Epithelial cell of proximal tubule (primary cell): ENCODE results near the gene CNGB1. TPM values are rescaled to one million over a fixed set of nuclear protein-coding genes. Genes with fewer than 3 reads are reported as not detected.

Source experiments
- DNase-seq: peaks from one replicate; pipeline ENCODE4 v3.0.0-alpha.2; 2011; ENCODE audit warnings: low read depth
- H3K4me3 ChIP-seq: 2 replicates; pipeline ENCODE4 v1.5.1; 2011; ENCODE audit warnings: low read depth, mild to moderate bottlenecking, low read length
- CTCF ChIP-seq: conservative IDR thresholded peaks from 2 replicates; pipeline ENCODE4 v1.5.1; 2012; ENCODE audit warnings: low read depth, mild to moderate bottlenecking, low read length
- total RNA-seq: library from RNA; depleted of rRNA; stranded (reverse); fragments of >200 nt; gene quantifications from 2 replicates; pipeline ENCODE4 v1.2.3, GENCODE V29; 2015

CNGB1 gene
- total RNA-seq, 1 donor from 2014 or later = 1.4 TPM

- no peak overlapping the region for H3K4me3 ChIP-seq
- no peak for TF ChIP-seq CTCF
- no peak for DNase-seq
Measured at GRCh38 chr16:57871456-57871855, 99.5 kb downstream of the CNGB1 start.

GRCh38 chr16:57870753-57871454, 100.0 kb downstream of the CNGB1 start:
- no peak for TF ChIP-seq CTCF
- H3K4me3 ChIP-seq = no peak overlapping the region

GRCh38 chr16:57868913-57869520, 101.9 kb downstream of the CNGB1 start:
- TF ChIP-seq CTCF = no peak
- H3K4me3 ChIP-seq = no peak overlapping the region
- DNase-seq = no peak

More at GRCh38 chr16:57870753-57871454, 100.0 kb downstream of the CNGB1 start:
- DNase-seq = no peak

GRCh38 chr16:57867000-57867561, 103.8 kb downstream of the CNGB1 start:
- no peak overlapping the region for H3K4me3 ChIP-seq
- no peak for TF ChIP-seq CTCF
- DNase-seq = no peak

GRCh38 chr16:57866529-57866918, 104.4 kb downstream of the CNGB1 start:
- no peak overlapping the region for H3K4me3 ChIP-seq
- no peak for DNase-seq
- TF ChIP-seq CTCF = no peak

- no peak for DNase-seq
- H3K4me3 ChIP-seq = no peak overlapping the region
- no peak for TF ChIP-seq CTCF
Measured at GRCh38 chr16:57865746-57866528, 105.0 kb downstream of the CNGB1 start.
